Measurements from ENCODE around the gene ACOT11. TPM values are rescaled to one million over a fixed set of nuclear protein-coding genes. Genes with fewer than 3 reads are reported as not detected.

The ACOT11 gene
- total and polyA plus RNA-seq, 12 donors = 25.8 to 77.2 (median 54.7) TPM

- TF ChIP-seq, protein P1, sequence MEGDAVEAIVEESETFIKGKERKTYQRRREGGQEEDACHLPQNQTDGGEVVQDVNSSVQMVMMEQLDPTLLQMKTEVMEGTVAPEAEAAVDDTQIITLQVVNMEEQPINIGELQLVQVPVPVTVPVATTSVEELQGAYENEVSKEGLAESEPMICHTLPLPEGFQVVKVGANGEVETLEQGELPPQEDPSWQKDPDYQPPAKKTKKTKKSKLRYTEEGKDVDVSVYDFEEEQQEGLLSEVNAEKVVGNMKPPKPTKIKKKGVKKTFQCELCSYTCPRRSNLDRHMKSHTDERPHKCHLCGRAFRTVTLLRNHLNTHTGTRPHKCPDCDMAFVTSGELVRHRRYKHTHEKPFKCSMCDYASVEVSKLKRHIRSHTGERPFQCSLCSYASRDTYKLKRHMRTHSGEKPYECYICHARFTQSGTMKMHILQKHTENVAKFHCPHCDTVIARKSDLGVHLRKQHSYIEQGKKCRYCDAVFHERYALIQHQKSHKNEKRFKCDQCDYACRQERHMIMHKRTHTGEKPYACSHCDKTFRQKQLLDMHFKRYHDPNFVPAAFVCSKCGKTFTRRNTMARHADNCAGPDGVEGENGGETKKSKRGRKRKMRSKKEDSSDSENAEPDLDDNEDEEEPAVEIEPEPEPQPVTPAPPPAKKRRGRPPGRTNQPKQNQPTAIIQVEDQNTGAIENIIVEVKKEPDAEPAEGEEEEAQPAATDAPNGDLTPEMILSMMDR (IDR thresholded peaks at IDR 0.05) = no peak
- intact Hi-C loops (cut with DNase I) = no loop called here
- Histone ChIP-seq H3K4me1 (peaks cover 0 to 17% (median 0%) of the 10 kb centered on the region in 9 donors), H3K4me3 (no peak overlapping the region), H3K9me3 (no peaks in the 10 kb centered on the region), H3K27ac (no peak overlapping the region), H3K27me3 (peaks cover 0 to 5% (median 0%) of the 10 kb centered on the region in 7 donors), H3K36me3 (peaks cover 0 to 6% (median 0%) of the 10 kb centered on the region in 9 donors)
- ATAC-seq (no peak), DNase-seq (no peak)
- WGBS, 2 donors = 64 to 65% methylated on average over 8 of the region's 8 CpGs
These were observed 66.5 kb downstream of the ACOT11 start for GRCh38 chr1:54614563-54614962.

DNA sequence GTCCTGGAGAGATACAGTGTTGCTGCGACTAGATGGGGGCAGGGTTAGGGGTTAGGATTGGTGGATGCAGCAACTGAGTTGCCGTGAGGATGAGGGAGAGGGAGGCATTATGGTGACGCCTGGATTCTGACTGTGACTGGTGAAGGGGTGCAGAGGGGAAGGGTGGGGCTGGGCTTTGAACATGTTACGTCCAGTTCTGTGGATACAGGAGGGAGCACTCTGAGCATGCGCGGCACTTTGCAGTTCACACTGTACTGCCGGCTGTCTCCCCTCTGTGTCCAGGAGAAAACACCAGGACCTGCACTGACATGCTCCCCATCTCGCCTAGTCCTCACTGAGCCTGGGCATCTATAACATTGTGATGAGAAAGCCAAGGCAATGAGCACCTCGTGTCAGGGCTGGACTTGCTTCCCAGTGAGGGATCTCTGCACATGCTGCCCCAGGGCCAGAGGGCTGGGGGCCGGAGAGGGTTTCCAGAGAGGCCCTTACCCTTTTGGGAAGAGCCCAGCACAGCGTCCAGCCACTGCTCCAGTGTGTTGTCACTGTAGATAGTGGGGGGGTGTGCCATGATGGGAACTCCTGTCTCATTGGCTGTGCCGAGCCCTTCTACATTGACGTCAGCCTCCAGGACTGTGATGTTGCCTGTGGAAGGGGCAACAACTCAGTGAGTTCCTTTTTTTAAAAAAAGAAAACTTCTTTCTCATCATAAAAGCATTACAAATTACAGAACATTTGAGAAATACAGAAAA lies 67.7 kb downstream of the ACOT11 start:
- ATAC-seq (peak in 6 of 8 donors; percentile 49 to 64 (median 60)), DNase-seq (no peak)
- Histone ChIP-seq H3K36me3 (no peaks in the 10 kb centered on the region), H3K4me1 (peaks cover 0 to 17% (median 0%) of the 10 kb centered on the region in 9 donors), H3K4me3 (no peak overlapping the region), H3K27ac (no peak overlapping the region), H3K9me3 (no peaks in the 10 kb centered on the region), H3K27me3 (peaks cover 0 to 5% (median 0%) of the 10 kb centered on the region in 7 donors)
- intact Hi-C loops (cut with DNase I) = no loop called here
- WGBS, 2 donors = 37 to 48% methylated on average over 13 of the region's 13 CpGs
- TF ChIP-seq, protein P1 (IDR thresholded peaks at IDR 0.05) = no peak

DNA sequence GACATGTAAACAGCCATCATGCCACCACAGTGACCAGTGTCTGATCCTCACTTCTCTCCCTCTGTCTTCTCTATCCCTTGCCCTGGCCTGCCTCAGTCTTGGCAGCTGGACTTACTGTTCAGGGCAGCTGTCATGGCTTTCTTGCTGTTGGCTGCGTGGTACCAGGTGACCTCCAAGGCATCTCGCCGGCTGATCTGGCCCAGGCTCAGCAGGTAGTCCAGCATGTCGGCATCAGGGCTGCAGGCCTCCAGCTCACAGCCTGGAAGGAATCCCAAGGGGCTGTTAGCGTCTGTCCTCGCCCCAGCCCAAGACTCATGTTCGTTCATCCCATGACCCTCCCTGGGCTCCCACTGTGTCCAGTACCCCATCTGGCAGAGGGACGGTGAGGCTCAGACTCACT lies 71.7 kb downstream of the ACOT11 start:
- Histone ChIP-seq H3K4me3 (no peak overlapping the region), H3K9me3 (no peaks in the 10 kb centered on the region), H3K4me1 (peaks cover 0 to 29% (median 0%) of the 10 kb centered on the region in 9 donors), H3K36me3 (no peaks in the 10 kb centered on the region), H3K27ac (no peak overlapping the region), H3K27me3 (peaks cover 0 to 5% (median 0%) of the 10 kb centered on the region in 7 donors)
- 54 to 57% methylated on average over 8 of the region's 8 CpGs for WGBS, 2 donors
- no peak for ATAC-seq
- TF ChIP-seq, protein P1 (IDR thresholded peaks at IDR 0.05) = no peak
- no peak for DNase-seq
- intact Hi-C loops (cut with DNase I) = no loop called here

DNA sequence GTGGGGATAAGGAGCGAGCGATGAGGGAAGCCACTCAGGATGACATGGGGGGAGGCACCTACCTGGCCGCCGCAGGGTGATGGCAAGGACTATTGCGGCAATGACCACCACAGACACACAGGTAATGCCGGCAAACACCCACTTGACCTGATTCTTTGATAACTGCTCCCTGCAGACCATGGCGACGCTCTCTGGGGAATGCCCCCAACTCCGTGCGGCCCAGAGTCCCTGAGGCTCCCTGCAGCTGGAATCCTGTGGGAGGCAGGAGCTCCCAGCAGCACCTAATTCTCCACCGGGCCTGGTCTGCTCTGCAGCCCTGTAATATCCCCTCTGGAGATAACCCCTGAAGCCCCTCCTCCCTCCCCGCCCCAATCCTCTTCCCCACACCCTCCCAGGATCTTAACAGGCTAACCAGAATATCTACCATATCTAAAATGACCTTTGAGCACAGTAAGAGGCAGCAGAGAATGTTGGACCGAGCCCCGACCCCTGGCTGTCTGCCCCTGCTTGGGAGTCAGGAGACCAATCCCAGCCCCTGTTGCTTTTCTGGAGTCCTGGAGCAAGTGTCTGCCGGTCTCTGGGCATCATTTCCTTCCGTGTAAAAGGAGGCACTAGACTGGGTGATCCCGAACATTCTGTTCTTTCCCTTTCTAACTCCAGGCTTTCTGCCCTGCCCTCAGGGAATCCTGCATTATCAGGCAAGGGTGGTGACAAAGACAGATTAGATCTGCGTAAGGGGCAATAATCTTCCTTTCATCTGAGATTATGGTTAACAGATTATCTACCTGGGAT lies 75.4 kb downstream of the ACOT11 start, which contains the start of gene FAM151A:
Gene FAM151A, minus strand, starts transcription at position 310 of the 792 bp plus-strand sequence. Its CDS starts 130 bp downstream, at position 180.
- peak within 1 kb of the TSS in 4 of 10 donors; percentile 31 to 62 (median 46) for H3K27ac ChIP-seq
- DNase-seq = peak in 1 of 2 donors; percentile 56
- ATAC-seq = peak; percentile 30 to 66 (median 56)

More for the DNA sequence above, 75.4 kb downstream of the ACOT11 start, which contains the start of gene FAM151A:
- Histone ChIP-seq H3K9me3 (no peaks in the 10 kb centered on the region), H3K27me3 (peaks cover 0 to 5% (median 0%) of the 10 kb centered on the region in 7 donors), H3K36me3 (no peaks in the 10 kb centered on the region), H3K4me3 (no peak within 1 kb of the TSS), H3K4me1 (peaks cover 0 to 19% (median 0%) of the 10 kb centered on the region in 9 donors)
- intact Hi-C loops (cut with DNase I) = loop anchor here in 1 of 10 donors (2.0 kb wide), 1 partner anchor 19 kb away; no protein-coding TSS in a partner anchor
- TF ChIP-seq, protein P1 (IDR thresholded peaks at IDR 0.05) = no peak
- WGBS, 2 donors = 48 to 50% methylated on average over 18 of the region's 18 CpGs

Measured in heart right ventricle (tissue), 16 donors.